NCI-H1694 treated with DMSO at 0.1 percent for 48 hours (cell line): ENCODE measurements around the gene CD8B2.
"Not testable (repeated sequence)": the region's sequence is repeated elsewhere in the genome, so short reads cannot be mapped to it uniquely, and the experiment has no call there.

Source experiments
- DNase-seq: peaks from one replicate; lab custom pipeline; 2025; lab: John Stamatoyannopoulos, UW

Gene CD8B2

DNA sequence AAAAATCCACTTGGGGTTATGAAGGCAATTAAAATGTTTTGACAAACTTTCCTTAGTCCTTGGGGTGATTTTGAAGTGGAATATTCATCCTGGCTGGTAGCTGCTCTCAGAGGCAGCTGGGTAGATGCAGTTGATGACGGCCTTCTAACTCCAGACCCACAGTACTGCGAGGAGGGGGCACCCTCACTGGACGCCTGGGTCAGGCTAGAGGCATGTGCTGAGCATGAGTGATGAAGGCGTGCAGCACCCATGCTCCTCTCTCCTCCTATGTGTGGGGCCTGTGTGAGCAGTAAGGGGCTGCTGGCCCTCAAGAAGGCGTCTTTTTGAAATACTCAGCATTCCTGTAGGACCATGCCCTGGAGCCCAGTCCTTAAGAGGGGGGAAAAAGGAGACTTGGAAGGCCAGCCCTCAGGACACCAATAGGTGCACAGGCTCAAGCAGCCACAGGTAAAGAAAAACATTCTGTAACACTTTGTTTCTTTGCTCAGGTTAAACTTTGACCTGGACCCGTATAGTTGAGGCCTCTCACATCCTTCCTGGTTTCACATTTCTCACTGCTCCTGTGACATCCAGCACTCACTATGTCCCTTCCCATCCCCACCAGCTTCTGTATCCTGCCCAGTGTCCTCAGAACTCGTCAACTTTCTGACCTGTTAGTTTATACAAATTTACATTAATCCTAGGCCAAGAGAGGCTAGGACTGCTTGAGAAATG, 64.4 kb downstream of the CD8B2 start:
- no peak for DNase-seq

- DNase-seq: no peak
Measured at GRCh38 chr2:106552921-106553320, 65.8 kb downstream of the CD8B2 start.

- no peak for DNase-seq
Measured at GRCh38 chr2:106553321-106553720, 66.2 kb downstream of the CD8B2 start.

- DNase-seq: no peak
Measured at GRCh38 chr2:106554411-106554810, 67.2 kb downstream of the CD8B2 start.

GRCh38 chr2:106555053-106555452, 67.9 kb downstream of the CD8B2 start:
- DNase-seq: no peak

DNA sequence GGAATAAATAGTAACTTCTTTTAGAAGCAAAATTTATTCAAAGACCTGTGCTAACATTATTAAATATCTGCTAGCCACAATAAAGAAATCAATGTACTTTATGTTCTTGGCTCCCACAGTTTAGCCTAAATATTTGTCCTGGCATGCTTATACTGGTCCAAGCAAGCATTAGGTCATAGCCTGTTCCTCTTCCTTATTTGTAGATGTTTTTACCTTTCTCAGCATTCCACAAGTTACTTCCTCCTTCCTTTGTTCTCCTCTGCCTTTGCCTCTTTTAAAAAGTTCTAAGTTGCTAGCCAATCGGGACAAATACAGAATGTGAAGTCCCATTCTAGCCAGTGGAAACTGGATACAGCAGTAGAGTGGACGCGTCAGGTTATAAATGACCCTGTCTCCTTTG, 72.6 kb downstream of the CD8B2 start:
- DNase-seq: not testable (repeated sequence)

DNA sequence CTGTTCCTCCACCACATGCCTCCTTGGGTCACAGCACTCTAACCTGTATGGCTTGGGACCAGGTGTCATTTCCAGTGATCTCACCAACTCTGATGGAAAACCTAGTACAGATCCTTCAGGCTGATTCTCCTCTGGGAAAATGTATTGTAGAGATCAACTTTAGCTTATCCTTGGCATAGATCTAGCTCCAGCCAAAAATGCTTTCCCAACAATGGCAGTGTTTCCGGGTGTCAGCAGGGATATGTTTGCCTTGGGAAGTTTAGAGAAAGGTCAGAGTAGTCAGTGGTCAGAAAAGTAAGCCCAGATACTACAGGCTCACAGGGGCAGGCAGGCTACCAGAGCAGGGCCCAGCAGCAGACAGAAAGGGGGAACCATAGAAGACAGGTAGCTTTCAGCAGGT, 73.6 kb downstream of the CD8B2 start:
- no peak for DNase-seq

DNA sequence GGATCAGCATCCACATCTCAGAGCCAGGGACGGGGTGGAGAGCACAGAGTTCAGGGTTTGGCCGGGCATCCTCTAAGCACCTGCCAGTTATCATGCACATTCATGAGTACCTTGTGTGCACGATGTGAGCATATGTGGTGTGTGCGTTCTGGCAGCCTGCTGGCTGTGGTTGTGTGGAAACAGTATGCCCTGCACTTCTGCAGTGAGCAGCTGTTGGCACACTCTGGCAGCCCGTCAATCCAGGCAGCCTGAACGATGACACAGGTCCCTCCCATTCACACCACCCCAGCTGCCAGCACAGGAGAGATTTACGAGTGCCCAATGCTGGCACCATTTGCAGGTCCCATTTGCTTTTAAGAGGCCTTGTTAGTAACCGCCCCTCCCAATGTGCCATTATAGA, 74.2 kb downstream of the CD8B2 start:
- DNase-seq: peak; percentile 98

DNA sequence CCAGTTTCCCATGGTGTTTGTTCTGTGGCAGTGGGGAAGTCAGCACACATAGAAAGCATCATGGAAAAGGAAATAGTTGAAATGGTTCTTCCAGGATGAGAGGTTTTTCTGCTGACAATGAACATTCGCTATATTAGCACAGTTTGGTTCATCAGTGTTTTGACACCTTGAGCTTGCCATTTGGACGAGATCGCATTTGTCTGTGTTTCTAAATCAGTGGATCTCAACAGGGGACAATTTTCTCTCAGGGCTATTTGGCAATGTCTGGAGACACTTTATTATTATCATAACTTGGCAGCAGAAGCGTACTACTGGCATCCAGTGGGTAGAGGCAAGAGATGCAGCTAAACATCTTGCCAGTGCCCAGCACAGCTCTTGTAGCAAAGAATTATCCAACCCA, 74.6 kb downstream of the CD8B2 start:
- DNase-seq: peak; percentile 92

GRCh38 chr2:106562268-106563186, 75.4 kb downstream of the CD8B2 start:
- DNase-seq: peak; percentile 70

GRCh38 chr2:106563195-106563594, 76.0 kb downstream of the CD8B2 start:
- DNase-seq: no peak

- no peak for DNase-seq
Measured at GRCh38 chr2:106565599-106565998, 78.4 kb downstream of the CD8B2 start.

- peak; percentile 16 for DNase-seq
Measured at GRCh38 chr2:106566050-106566449, 78.9 kb downstream of the CD8B2 start.

GRCh38 chr2:106566484-106566883, 79.3 kb downstream of the CD8B2 start:
- not testable (repeated sequence) for DNase-seq

- no peak for DNase-seq
Measured at GRCh38 chr2:106570316-106570715, 83.2 kb downstream of the CD8B2 start.
